Ovary (tissue), 9 donors: ENCODE measurements around the gene MAPRE3. TPM values are rescaled to one million over a fixed set of nuclear protein-coding genes. Genes with fewer than 3 reads are reported as not detected.

ENCODE experiments used
- DNase-seq, 5 donors: peaks; one replicate each; pipeline ENCODE4 v3.0.0-alpha.2; 2019 to 2020
- H3K27ac ChIP-seq, 2 donors: fragments of 200-600 bp; one replicate each; pipeline versions ENCODE4 v1.5.1 to v1.8.0; 2019 to 2022
- H3K27me3 ChIP-seq: fragments of 200-600 bp; one replicate; pipeline ENCODE4 v1.8.0; 2022
- H3K36me3 ChIP-seq: fragments of 200-600 bp; sonication (generic); one replicate; pipeline ENCODE4 v1.5.1; 2019
- H3K4me1 ChIP-seq: one replicate; pipeline ENCODE4 v1.8.1; 2013; ENCODE audit warnings: mild to moderate bottlenecking, moderate library complexity; ENCODE audit not compliant: insufficient read depth
- H3K4me3 ChIP-seq: fragments of 200-600 bp; sonication (generic); one replicate; pipeline ENCODE4 v1.5.1; 2017
- H3K9me3 ChIP-seq, 2 donors: fragments of 200-600 bp in 1 of 2; sonication (generic) in 1 of 2; one replicate each; pipeline versions ENCODE4 v1.5.1 to v1.8.1; 2013 to 2019; ENCODE audit warnings: mild to moderate bottlenecking in 1 of 2, moderate library complexity in 1 of 2
- CTCF ChIP-seq, 3 donors: fragments of 450-650 bp in 2 of 3; fragments of 200-600 bp in 1 of 3; IDR thresholded peaks; one replicate each; pipeline versions ENCODE4 v1.5.1 to v1.8.0; 2016 to 2022; ENCODE audit warnings: antibody characterized with exemption in 3 of 3, mild to moderate bottlenecking in 1 of 3
- EP300 ChIP-seq: sonication (generic); formaldehyde crosslinking; IDR thresholded peaks from one replicate; pipeline ENCODE4 v1.6.1; 2017; ENCODE audit warnings: antibody characterized with exemption
- POLR2A ChIP-seq: fragments of 450-650 bp; IDR thresholded peaks from one replicate; pipeline ENCODE4 v1.6.1; 2017; ENCODE audit warnings: antibody characterized with exemption, mild to moderate bottlenecking, moderate library complexity
- WGBS, 3 donors: extraction: QIAGEN DNeasy Blood & Tissue Kit in 1 of 3; methylation state at CpG; one replicate each; pipeline versions ENCODE4 v1.1.5 to v1.1.7; 2013 to 2017; 5-methylcytosine and 5-hydroxymethylcytosine counted together
- intact Hi-C, 4 donors: fragments of 100-400 bp; cut with DNase I; formaldehyde crosslinking; loops; one replicate each; pipeline versions ENCODE4 v1.11.0 to v1.15.1; 2022 to 2023
- polyA plus RNA-seq, 2 donors: library from polyadenylated mRNA; stranded (reverse); fragments of 200-250 nt in 1 of 2; fragments of 350-450 nt in 1 of 2; fragmentation: Illumina TruSeq in 1 of 2; extraction: RNeasy Lipid Tissue Mini Kit (QIAGEN cat#74804) in 1 of 2; gene quantifications; one replicate each; pipeline ENCODE4 v1.2.3, GENCODE V29; 2013 to 2014
- total RNA-seq, 7 donors: library from RNA; depleted of rRNA in 2 of 7; stranded (reverse); fragments of >200 nt in 2 of 7; fragmentation: NEBNext Ultra II Directional in 3 of 7; extraction: Animal tissue kit (Norgen Biotek cat#: 25700) in 3 of 7; gene quantifications; one replicate each; pipeline versions ENCODE4 v1.1.0 to v1.2.4, GENCODE V29; 2016 to 2023
- donor health status: DM: no; HTN: no; CAD: no; lungs with moderate emphysema.
- donor health status: DM: no; HTN: no; CAD: no.
- donor health status: Bipolar disorder and iron deficiency.
- donor health status: DM: yes; HTN: yes; CAD: no.
- donor health status: DM: no; HTN: no; CAD: no.
- donor health status: DM: yes; HTN: yes; CAD: no.

MAPRE3 gene
- total and polyA plus RNA-seq, 9 donors, result 23.8 to 51.8 (median 34.3) TPM

- intact Hi-C loops, result no loop called here
- TF ChIP-seq CTCF (IDR thresholded peaks at IDR 0.05), result no peak
- TF ChIP-seq POLR2A, result no peak
- no peak for TF ChIP-seq EP300
- Histone ChIP-seq H3K27ac (no peak overlapping the region), H3K9me3 (no peaks in the 10 kb centered on the region), H3K4me1 (peaks cover 4% of the 10 kb centered on the region), H3K36me3 (no peaks in the 10 kb centered on the region), H3K27me3 (no peaks in the 10 kb centered on the region), H3K4me3 (no peak overlapping the region)
- DNase-seq, result no peak
- WGBS, 3 donors, result 80 to 84% (median 84%) methylated on average over 24 of the region's 24 CpGs
These were observed 55.7 kb downstream of the MAPRE3 start for GRCh38 chr2:27025861-27026851.

GRCh38 chr2:27027211-27027651 is 56.8 kb downstream of the MAPRE3 start:
- 83 to 90% (median 87%) methylated on average over 10 of the region's 10 CpGs for WGBS, 3 donors
- no peak for DNase-seq
- TF ChIP-seq EP300, result no peak
- TF ChIP-seq POLR2A, result no peak
- TF ChIP-seq CTCF (IDR thresholded peaks at IDR 0.05), result no peak
- H3K27ac ChIP-seq, result no peak overlapping the region
- no peak overlapping the region for H3K4me3 ChIP-seq
- no peaks in the 10 kb centered on the region for H3K27me3 ChIP-seq
- no peaks in the 10 kb centered on the region for H3K36me3 ChIP-seq
- H3K4me1 ChIP-seq, result no peaks in the 10 kb centered on the region
- no peaks in the 10 kb centered on the region for H3K9me3 ChIP-seq
- intact Hi-C loops, result no loop called here

GRCh38 chr2:27029051-27029450 is 58.6 kb downstream of the MAPRE3 start:
- H3K27ac ChIP-seq, result no peak overlapping the region
- H3K36me3 ChIP-seq, result no peaks in the 10 kb centered on the region
- H3K4me3 ChIP-seq, result no peak overlapping the region
- H3K9me3 ChIP-seq, result no peaks in the 10 kb centered on the region
- 86 to 92% (median 91%) methylated on average over 2 of the region's 2 CpGs for WGBS, 3 donors
- intact Hi-C loops, result no loop called here
- DNase-seq, result no peak
- TF ChIP-seq EP300, result no peak
- TF ChIP-seq CTCF (IDR thresholded peaks at IDR 0.05), result no peak
- no peak for TF ChIP-seq POLR2A
- peaks cover under 1% of the 10 kb centered on the region for H3K4me1 ChIP-seq
- no peaks in the 10 kb centered on the region for H3K27me3 ChIP-seq

GRCh38 chr2:27032495-27033252 is 62.2 kb downstream of the MAPRE3 start, which contains the start of gene TMEM214:
TMEM214 (plus strand) TSS chr2:27032965; CDS start chr2:27033016, 51 bp downstream.
- no peaks in the 10 kb centered on the region for H3K9me3 ChIP-seq
- peak; percentile 73 for TF ChIP-seq POLR2A
- no peak for TF ChIP-seq EP300
- peak in 1 of 3 donors; percentile 8 for TF ChIP-seq CTCF (IDR thresholded peaks at IDR 0.05)
- 0 to 1% (median 1%) methylated on average over 66 to 76 of the region's 76 CpGs for WGBS, 3 donors
- no peaks in the 10 kb centered on the region for H3K36me3 ChIP-seq
- DNase-seq, result peak; percentile 85 to 93 (median 88)
- peak within 1 kb of the TSS; percentile 64 to 72 for H3K27ac ChIP-seq
- H3K4me3 ChIP-seq, result peak within 1 kb of the TSS; percentile 86
- intact Hi-C loops, result loop anchor here in 2 of 4 donors (10.0 kb wide), 1 partner anchor 52 kb away; the partner anchor contains the start of gene KHK (in 2 of the 2)
- H3K27me3 ChIP-seq, result no peaks in the 10 kb centered on the region
- H3K4me1 ChIP-seq, result peaks cover 2% of the 10 kb centered on the region
